Gastroesophageal sphincter (tissue), 4 donors: ENCODE results near the gene FARS2. TPM values are rescaled to one million over a fixed set of nuclear protein-coding genes. Genes with fewer than 3 reads are reported as not detected.

Experiments used
- ATAC-seq: fragments of 150-250 bp; one replicate; pipeline ENCODE4 v1.9.1; 2016; ENCODE audit warnings: mild to moderate bottlenecking, moderate library complexity
- H3K27ac ChIP-seq, 4 donors: fragments of 200-600 bp; sonication (generic) in 3 of 4; 1 replicate in 3 of 4; 2 replicates in 1 of 4; pipeline ENCODE4 v1.5.1; 2016 to 2019
- H3K27me3 ChIP-seq: fragments of 200-600 bp; sonication (generic); one replicate; pipeline ENCODE4 v1.5.1; 2019
- H3K36me3 ChIP-seq, 2 donors: fragments of 200-600 bp; sonication (generic); one replicate each; pipeline ENCODE4 v1.5.1; 2019; ENCODE audit warnings: control low read depth in 1 of 2
- H3K4me1 ChIP-seq, 3 donors: fragments of 200-600 bp; sonication (generic); 1 replicate in 2 of 3; 2 replicates in 1 of 3; pipeline ENCODE4 v1.5.1; 2016 to 2019; ENCODE audit warnings: control low read depth in 2 of 3
- H3K4me3 ChIP-seq, 2 donors: fragments of 200-600 bp; sonication (generic); one replicate each; pipeline ENCODE4 v1.5.1; 2019; ENCODE audit warnings: mild to moderate bottlenecking in 1 of 2, moderate library complexity in 1 of 2
- H3K9me3 ChIP-seq, 3 donors: fragments of 200-600 bp; sonication (generic); one replicate each; pipeline ENCODE4 v1.5.1; 2017 to 2019; ENCODE audit warnings: control low read depth in 2 of 3
- EP300 ChIP-seq: sonication (generic); formaldehyde crosslinking; IDR thresholded peaks from one replicate; pipeline ENCODE4 v1.6.1; 2017; ENCODE audit warnings: antibody characterized with exemption, mild to moderate bottlenecking
- POLR2A ChIP-seq, 2 donors: fragments of 450-650 bp; IDR thresholded peaks; one replicate each; pipeline ENCODE4 v1.6.1; 2017; ENCODE audit warnings: antibody characterized with exemption in 2 of 2, mild to moderate bottlenecking in 2 of 2, moderate library complexity in 1 of 2
- POLR2AphosphoS5 ChIP-seq: sonication (generic); formaldehyde crosslinking; IDR thresholded peaks from one replicate; pipeline ENCODE4 v1.6.1; 2017; ENCODE audit warnings: antibody characterized with exemption
- WGBS, 2 donors: methylation state at CpG; one replicate each; pipeline ENCODE4 v1.1.5; 2018; ENCODE audit warnings: low coverage in 1 of 2; 5-methylcytosine and 5-hydroxymethylcytosine counted together
- total RNA-seq, 4 donors: library from RNA; depleted of rRNA; stranded (reverse); fragments of >200 nt; gene quantifications; one replicate each; pipeline ENCODE4 v1.1.0, GENCODE V29; 2016
- TF ChIP-seq, protein P1 (sequence below), 4 experiments: fragments of 200-600 bp in 2 of 4; fragments of 450-650 bp in 2 of 4; sonication (generic) in 1 of 4; IDR thresholded peaks; one replicate each; pipeline ENCODE4 v1.5.1; 2017 to 2019; ENCODE audit warnings: antibody characterized with exemption in 4 of 4, mild to moderate bottlenecking in 2 of 4, moderate library complexity in 2 of 4

Gene FARS2
- total RNA-seq, 4 donors from 2014 or later: 9.8 to 16.3 (median 14.4) TPM

DNA sequence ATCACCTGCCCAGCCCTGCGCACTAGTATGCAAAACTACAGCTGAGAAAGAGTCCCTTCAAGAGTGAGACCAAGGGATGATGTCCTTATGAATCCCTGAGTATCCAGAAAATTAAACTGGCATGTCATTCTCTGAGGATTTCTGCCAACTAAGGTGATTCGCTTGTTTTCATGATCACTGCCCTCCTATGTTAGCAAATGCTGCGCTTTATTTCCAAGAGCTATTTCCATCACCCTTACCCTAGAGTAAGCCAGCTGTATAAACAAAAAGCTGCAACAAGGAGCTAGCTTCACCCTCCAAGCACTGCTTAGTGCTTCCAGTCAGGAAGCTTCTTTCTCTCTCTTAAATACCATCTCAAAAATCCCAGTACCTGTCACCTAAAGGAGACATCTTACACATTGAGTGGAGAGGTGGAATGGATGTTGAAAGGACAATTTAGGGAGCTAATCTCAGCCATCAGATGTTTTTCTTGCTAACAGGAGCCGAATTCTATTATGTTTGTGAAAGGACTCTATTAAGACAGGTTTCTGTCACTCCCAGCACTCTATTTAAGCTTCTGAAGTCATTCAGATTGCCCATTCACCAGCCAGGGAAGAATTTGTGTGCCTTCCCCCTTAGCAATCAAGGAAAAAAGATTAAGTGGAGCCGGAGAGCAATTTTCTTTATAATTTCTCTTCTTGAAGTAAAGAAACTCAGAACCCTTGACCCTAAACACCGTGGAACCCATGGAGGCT, 423.2 kb downstream of the FARS2 start:
- Histone ChIP-seq H3K36me3 (peaks cover 0 to 6% of the 10 kb centered on the region in 2 donors), H3K4me3 (no peak overlapping the region), H3K27ac (no peak overlapping the region), H3K9me3 (no peaks in the 10 kb centered on the region), H3K27me3 (no peaks in the 10 kb centered on the region), H3K4me1 (no peaks in the 10 kb centered on the region)
- TF ChIP-seq, protein P1, sequence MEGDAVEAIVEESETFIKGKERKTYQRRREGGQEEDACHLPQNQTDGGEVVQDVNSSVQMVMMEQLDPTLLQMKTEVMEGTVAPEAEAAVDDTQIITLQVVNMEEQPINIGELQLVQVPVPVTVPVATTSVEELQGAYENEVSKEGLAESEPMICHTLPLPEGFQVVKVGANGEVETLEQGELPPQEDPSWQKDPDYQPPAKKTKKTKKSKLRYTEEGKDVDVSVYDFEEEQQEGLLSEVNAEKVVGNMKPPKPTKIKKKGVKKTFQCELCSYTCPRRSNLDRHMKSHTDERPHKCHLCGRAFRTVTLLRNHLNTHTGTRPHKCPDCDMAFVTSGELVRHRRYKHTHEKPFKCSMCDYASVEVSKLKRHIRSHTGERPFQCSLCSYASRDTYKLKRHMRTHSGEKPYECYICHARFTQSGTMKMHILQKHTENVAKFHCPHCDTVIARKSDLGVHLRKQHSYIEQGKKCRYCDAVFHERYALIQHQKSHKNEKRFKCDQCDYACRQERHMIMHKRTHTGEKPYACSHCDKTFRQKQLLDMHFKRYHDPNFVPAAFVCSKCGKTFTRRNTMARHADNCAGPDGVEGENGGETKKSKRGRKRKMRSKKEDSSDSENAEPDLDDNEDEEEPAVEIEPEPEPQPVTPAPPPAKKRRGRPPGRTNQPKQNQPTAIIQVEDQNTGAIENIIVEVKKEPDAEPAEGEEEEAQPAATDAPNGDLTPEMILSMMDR (IDR thresholded peaks at IDR 0.05): no peak
- TF ChIP-seq POLR2AphosphoS5 (no peak), POLR2A (IDR thresholded peaks at IDR 0.05) (no peak), EP300 (no peak)
- no peak for ATAC-seq
- WGBS, 2 donors: 83 to 85% methylated on average over 4 to 6 of the region's 6 CpGs

DNA sequence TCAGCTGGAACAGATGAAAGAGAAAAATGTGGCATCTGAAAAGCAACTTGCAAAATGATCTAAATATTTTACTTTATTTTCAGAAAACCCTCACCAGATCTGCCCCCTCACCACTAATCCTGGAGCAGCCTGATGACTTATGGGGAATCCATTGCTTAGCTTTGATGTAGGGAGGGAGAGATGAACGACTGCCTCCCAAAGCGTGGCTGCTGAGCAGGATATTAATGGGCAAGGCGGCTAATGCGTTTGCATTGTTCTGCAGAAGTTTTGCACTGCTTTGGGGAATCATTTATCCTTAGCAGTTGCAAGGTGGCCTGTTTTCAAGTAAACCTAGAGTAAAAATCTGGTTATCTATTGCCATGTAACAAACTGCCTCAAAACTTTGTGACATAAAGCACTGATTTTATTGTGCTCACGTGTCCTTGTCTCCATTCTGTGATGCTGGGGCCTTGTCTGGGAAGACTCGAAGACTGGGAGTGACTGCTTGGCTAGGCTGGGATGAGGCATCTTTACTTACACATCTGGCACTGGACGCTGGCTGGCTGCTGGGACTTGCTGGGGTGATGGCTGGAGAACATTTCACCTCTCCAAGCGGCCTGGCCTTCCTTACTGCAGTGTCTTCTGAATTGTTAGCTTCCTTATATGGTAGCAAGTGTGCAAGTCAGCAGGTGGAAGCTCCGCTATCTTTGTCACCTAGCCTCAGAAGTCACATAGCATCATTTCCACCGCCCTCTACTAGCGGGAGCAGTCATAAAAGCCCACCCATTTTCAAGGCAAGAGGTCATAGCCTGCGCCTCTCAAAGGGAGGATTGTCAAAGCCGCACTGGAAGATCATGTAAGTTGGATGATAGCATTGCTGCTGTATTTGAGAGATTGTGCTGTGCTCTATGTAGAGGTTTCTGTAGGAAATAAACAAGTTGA, 432.2 kb downstream of the FARS2 start:
- no peaks in the 10 kb centered on the region for H3K27me3 ChIP-seq
- no peak for ATAC-seq
- 79 to 89% methylated on average over 9 of the region's 13 CpGs for WGBS, 2 donors
- H3K4me3 ChIP-seq: no peak overlapping the region
- peaks cover 0 to 5% of the 10 kb centered on the region in 2 donors for H3K36me3 ChIP-seq
- TF ChIP-seq, protein P1 (IDR thresholded peaks at IDR 0.05): no peak
- TF ChIP-seq POLR2A (IDR thresholded peaks at IDR 0.05) (no peak), EP300 (no peak), POLR2AphosphoS5 (no peak)
- peaks cover 0 to 10% (median 0%) of the 10 kb centered on the region in 3 donors for H3K9me3 ChIP-seq
- H3K4me1 ChIP-seq: peaks cover 0 to 11% (median 0%) of the 10 kb centered on the region in 3 donors
- H3K27ac ChIP-seq: no peak overlapping the region

DNA sequence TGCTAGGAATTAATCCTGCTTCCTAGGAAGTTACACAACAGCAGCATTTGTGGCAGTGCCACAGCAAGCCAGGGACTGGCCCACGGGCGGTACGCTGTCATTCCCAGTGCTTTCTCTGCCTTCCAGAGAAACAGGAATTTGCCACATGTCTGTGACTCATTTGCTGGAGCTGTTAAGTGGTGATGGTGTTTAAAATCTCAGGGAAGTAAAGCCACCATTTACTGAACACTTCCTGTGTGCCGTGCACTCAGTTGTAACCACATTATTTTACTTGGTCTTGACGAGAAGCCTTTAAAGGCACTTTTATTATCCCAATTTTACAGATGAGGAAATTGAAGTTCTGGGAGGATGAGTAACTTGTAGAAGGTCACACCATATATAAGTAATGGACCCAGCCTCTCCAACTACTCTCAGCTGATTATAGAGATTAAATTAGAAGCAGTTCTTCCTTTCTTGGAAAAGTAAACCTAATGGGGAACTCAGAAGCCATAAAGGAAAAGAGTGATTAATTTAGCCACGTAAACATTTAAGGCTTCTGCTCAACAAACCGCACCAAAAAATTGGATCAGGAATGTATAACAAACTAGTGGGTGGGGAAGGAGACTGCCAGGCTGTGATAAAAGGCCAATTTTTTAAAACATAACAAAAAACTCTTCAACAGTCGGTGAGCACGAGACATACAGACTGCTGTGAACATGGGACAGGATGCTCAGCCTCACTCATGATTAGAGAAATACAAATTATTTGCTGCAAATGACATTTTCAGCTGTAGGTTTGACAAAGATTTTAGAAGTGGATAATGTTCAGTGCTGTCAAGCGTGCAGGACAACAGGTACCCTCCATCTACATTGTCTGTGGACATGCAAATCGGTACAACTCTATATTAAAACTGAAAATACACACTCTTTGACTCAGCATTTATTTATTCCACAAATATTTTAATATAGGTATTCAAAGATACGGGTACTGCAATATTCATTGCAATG, 434.2 kb downstream of the FARS2 start:
- Histone ChIP-seq H3K4me1 (peaks cover 0 to 11% (median 0%) of the 10 kb centered on the region in 3 donors), H3K27me3 (no peaks in the 10 kb centered on the region), H3K27ac (peak overlapping the region in 2 of 4 donors; percentile 23 to 59), H3K36me3 (peaks cover 0 to 5% of the 10 kb centered on the region in 2 donors), H3K9me3 (peaks cover 0 to 10% (median 0%) of the 10 kb centered on the region in 3 donors), H3K4me3 (no peak overlapping the region)
- ATAC-seq: peak; percentile 65
- TF ChIP-seq POLR2A (IDR thresholded peaks at IDR 0.05) (no peak), POLR2AphosphoS5 (peak; percentile 58)
- WGBS, 2 donors: 31% methylated on average over 9 to 12 of the region's 12 CpGs

DNA sequence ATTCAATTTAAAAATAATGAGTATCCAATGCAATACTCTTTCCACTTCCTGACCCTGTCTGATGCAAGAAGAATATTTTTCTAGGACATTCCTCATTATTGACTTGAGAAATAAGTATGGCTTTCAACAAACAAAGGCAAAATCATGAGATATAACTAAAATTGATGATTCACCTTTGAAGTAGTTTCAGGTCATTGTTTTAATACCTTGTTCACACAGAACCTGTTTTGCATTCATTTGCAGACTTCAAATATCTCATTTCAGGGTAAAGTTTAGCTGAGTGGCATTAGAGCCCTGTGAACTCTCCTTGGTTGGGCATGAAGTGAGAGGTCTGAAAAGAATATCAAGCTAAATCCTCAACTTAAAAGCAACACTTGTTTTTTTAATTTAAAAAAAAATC, 436.2 kb downstream of the FARS2 start:
- TF ChIP-seq, protein P1 (IDR thresholded peaks at IDR 0.05): no peak
- no peak for TF ChIP-seq POLR2A (IDR thresholded peaks at IDR 0.05)
- TF ChIP-seq POLR2AphosphoS5: no peak
- no peak for TF ChIP-seq EP300
- ATAC-seq: no peak

More for the DNA sequence above, 436.2 kb downstream of the FARS2 start:
- Histone ChIP-seq H3K27me3 (no peaks in the 10 kb centered on the region), H3K27ac (no peak overlapping the region), H3K9me3 (no peaks in the 10 kb centered on the region), H3K4me3 (no peak overlapping the region), H3K4me1 (peaks cover 0 to 11% (median 0%) of the 10 kb centered on the region in 3 donors), H3K36me3 (no peaks in the 10 kb centered on the region)
